Gastroesophageal sphincter (tissue), 4 donors: ENCODE results near the gene KIF3A. TPM values are rescaled to one million over a fixed set of nuclear protein-coding genes. Genes with fewer than 3 reads are reported as not detected.

Experiments used
- ATAC-seq: fragments of 150-250 bp; one replicate; pipeline ENCODE4 v1.9.1; 2016; ENCODE audit warnings: mild to moderate bottlenecking, moderate library complexity
- H3K27ac ChIP-seq, 4 donors: fragments of 200-600 bp; sonication (generic) in 3 of 4; 1 replicate in 3 of 4; 2 replicates in 1 of 4; pipeline ENCODE4 v1.5.1; 2016 to 2019
- H3K27me3 ChIP-seq: fragments of 200-600 bp; sonication (generic); one replicate; pipeline ENCODE4 v1.5.1; 2019
- H3K36me3 ChIP-seq, 2 donors: fragments of 200-600 bp; sonication (generic); one replicate each; pipeline ENCODE4 v1.5.1; 2019; ENCODE audit warnings: control low read depth in 1 of 2
- H3K4me1 ChIP-seq, 3 donors: fragments of 200-600 bp; sonication (generic); 1 replicate in 2 of 3; 2 replicates in 1 of 3; pipeline ENCODE4 v1.5.1; 2016 to 2019; ENCODE audit warnings: control low read depth in 2 of 3
- H3K4me3 ChIP-seq, 2 donors: fragments of 200-600 bp; sonication (generic); one replicate each; pipeline ENCODE4 v1.5.1; 2019; ENCODE audit warnings: mild to moderate bottlenecking in 1 of 2, moderate library complexity in 1 of 2
- H3K9me3 ChIP-seq, 3 donors: fragments of 200-600 bp; sonication (generic); one replicate each; pipeline ENCODE4 v1.5.1; 2017 to 2019; ENCODE audit warnings: control low read depth in 2 of 3
- EP300 ChIP-seq: sonication (generic); formaldehyde crosslinking; IDR thresholded peaks from one replicate; pipeline ENCODE4 v1.6.1; 2017; ENCODE audit warnings: antibody characterized with exemption, mild to moderate bottlenecking
- POLR2A ChIP-seq, 2 donors: fragments of 450-650 bp; IDR thresholded peaks; one replicate each; pipeline ENCODE4 v1.6.1; 2017; ENCODE audit warnings: antibody characterized with exemption in 2 of 2, mild to moderate bottlenecking in 2 of 2, moderate library complexity in 1 of 2
- POLR2AphosphoS5 ChIP-seq: sonication (generic); formaldehyde crosslinking; IDR thresholded peaks from one replicate; pipeline ENCODE4 v1.6.1; 2017; ENCODE audit warnings: antibody characterized with exemption
- WGBS, 2 donors: methylation state at CpG; one replicate each; pipeline ENCODE4 v1.1.5; 2018; ENCODE audit warnings: low coverage in 1 of 2; 5-methylcytosine and 5-hydroxymethylcytosine counted together
- total RNA-seq, 4 donors: library from RNA; depleted of rRNA; stranded (reverse); fragments of >200 nt; gene quantifications; one replicate each; pipeline ENCODE4 v1.1.0, GENCODE V29; 2016
- TF ChIP-seq, protein P1 (sequence below), 4 experiments: fragments of 200-600 bp in 2 of 4; fragments of 450-650 bp in 2 of 4; sonication (generic) in 1 of 4; IDR thresholded peaks; one replicate each; pipeline ENCODE4 v1.5.1; 2017 to 2019; ENCODE audit warnings: antibody characterized with exemption in 4 of 4, mild to moderate bottlenecking in 2 of 4, moderate library complexity in 2 of 4

Gene KIF3A
- total RNA-seq, 4 donors from 2014 or later: 5.9 to 12.5 (median 7.7) TPM

GRCh38 chr5:132690156-132690555 lies 47.2 kb downstream of the KIF3A start:
- 86 to 100% methylated on average over 1 to 2 of the region's 3 CpGs for WGBS, 2 donors
- Histone ChIP-seq H3K36me3 (peaks cover 0 to 19% of the 10 kb centered on the region in 2 donors), H3K9me3 (no peaks in the 10 kb centered on the region), H3K27me3 (no peaks in the 10 kb centered on the region), H3K27ac (no peak overlapping the region), H3K4me1 (no peaks in the 10 kb centered on the region), H3K4me3 (no peak overlapping the region)
- TF ChIP-seq EP300 (no peak), POLR2AphosphoS5 (no peak), POLR2A (IDR thresholded peaks at IDR 0.05) (no peak)
- TF ChIP-seq, protein P1, sequence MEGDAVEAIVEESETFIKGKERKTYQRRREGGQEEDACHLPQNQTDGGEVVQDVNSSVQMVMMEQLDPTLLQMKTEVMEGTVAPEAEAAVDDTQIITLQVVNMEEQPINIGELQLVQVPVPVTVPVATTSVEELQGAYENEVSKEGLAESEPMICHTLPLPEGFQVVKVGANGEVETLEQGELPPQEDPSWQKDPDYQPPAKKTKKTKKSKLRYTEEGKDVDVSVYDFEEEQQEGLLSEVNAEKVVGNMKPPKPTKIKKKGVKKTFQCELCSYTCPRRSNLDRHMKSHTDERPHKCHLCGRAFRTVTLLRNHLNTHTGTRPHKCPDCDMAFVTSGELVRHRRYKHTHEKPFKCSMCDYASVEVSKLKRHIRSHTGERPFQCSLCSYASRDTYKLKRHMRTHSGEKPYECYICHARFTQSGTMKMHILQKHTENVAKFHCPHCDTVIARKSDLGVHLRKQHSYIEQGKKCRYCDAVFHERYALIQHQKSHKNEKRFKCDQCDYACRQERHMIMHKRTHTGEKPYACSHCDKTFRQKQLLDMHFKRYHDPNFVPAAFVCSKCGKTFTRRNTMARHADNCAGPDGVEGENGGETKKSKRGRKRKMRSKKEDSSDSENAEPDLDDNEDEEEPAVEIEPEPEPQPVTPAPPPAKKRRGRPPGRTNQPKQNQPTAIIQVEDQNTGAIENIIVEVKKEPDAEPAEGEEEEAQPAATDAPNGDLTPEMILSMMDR (IDR thresholded peaks at IDR 0.05): no peak
- no peak for ATAC-seq

DNA sequence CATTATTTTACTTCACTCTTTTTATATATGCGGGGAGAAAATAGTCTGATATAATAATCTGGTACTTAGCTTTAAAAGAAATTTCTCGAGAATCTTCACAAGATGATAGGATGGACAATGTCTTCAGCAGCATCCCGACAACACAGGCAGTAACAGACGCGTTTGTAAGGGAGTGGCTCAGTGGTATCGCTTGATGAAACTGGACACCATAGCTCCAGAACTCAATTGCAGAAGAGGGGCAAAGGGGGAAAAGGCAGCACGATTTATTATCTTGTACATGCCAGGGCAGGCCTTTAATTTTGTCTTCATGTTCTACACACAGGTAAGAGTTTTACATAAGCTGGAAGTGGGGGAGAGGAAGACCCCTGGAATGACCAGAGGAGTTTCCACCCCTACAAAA lies 47.8 kb downstream of the KIF3A start:
- no peak for ATAC-seq
- no peaks in the 10 kb centered on the region for H3K27me3 ChIP-seq
- peaks cover 0 to 14% of the 10 kb centered on the region in 2 donors for H3K36me3 ChIP-seq
- H3K4me3 ChIP-seq: no peak overlapping the region
- H3K27ac ChIP-seq: no peak overlapping the region
- no peaks in the 10 kb centered on the region for H3K4me1 ChIP-seq
- WGBS, 2 donors: 73% methylated on average over 7 of the region's 7 CpGs
- no peak for TF ChIP-seq EP300
- TF ChIP-seq, protein P1 (IDR thresholded peaks at IDR 0.05): no peak
- TF ChIP-seq POLR2A (IDR thresholded peaks at IDR 0.05): no peak
- no peak for TF ChIP-seq POLR2AphosphoS5
- H3K9me3 ChIP-seq: no peaks in the 10 kb centered on the region

- TF ChIP-seq EP300: no peak
- no peak for TF ChIP-seq POLR2AphosphoS5
- TF ChIP-seq, protein P1 (IDR thresholded peaks at IDR 0.05): no peak
- TF ChIP-seq POLR2A (IDR thresholded peaks at IDR 0.05): no peak
- Histone ChIP-seq H3K9me3 (no peaks in the 10 kb centered on the region), H3K4me3 (no peak overlapping the region), H3K27ac (no peak overlapping the region), H3K4me1 (no peaks in the 10 kb centered on the region), H3K27me3 (no peaks in the 10 kb centered on the region), H3K36me3 (peaks cover 0 to 8% of the 10 kb centered on the region in 2 donors)
- ATAC-seq: no peak
- 67 to 73% methylated on average over 7 of the region's 7 CpGs for WGBS, 2 donors
Measured at GRCh38 chr5:132688536-132689339, 48.6 kb downstream of the KIF3A start.

GRCh38 chr5:132687995-132688394 lies 49.4 kb downstream of the KIF3A start:
- TF ChIP-seq POLR2AphosphoS5 (no peak), EP300 (no peak), POLR2A (IDR thresholded peaks at IDR 0.05) (no peak)
- TF ChIP-seq, protein P1 (IDR thresholded peaks at IDR 0.05): no peak
- WGBS, 2 donors: 73 to 83% methylated on average over 4 of the region's 5 CpGs
- no peaks in the 10 kb centered on the region for H3K27me3 ChIP-seq

DNA sequence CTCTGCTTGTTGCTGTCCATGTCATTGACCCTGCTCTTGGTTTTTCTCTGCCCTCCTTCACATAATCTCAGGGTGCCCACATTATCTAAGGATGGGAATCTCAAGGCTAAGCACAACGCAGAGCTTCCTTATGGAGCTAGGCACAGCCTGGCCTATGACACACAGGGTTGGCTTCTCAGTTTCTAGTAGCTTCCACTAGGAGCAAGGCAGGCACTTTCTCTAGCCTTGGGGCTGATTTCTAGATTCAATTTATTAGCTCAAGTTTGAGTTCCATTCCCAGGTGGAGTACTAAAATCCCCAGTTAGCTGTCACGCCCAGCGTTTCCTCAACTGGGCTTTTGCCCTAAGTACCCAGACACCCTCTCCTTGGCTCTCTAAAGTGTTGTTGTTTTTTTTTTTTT lies 51.2 kb downstream of the KIF3A start:
- WGBS, 2 donors: 90 to 100% methylated on average over 1 to 3 of the region's 3 CpGs
- H3K27ac ChIP-seq: no peak overlapping the region
- no peak overlapping the region for H3K4me3 ChIP-seq
- TF ChIP-seq, protein P1 (IDR thresholded peaks at IDR 0.05): no peak
- TF ChIP-seq POLR2A (IDR thresholded peaks at IDR 0.05) (no peak), EP300 (no peak), POLR2AphosphoS5 (no peak)
- H3K4me1 ChIP-seq: no peaks in the 10 kb centered on the region
- no peaks in the 10 kb centered on the region for H3K27me3 ChIP-seq
- no peak for ATAC-seq
- H3K9me3 ChIP-seq: no peaks in the 10 kb centered on the region
- peaks cover 0 to 5% of the 10 kb centered on the region in 2 donors for H3K36me3 ChIP-seq

More at GRCh38 chr5:132687995-132688394, 49.4 kb downstream of the KIF3A start:
- Histone ChIP-seq H3K4me1 (no peaks in the 10 kb centered on the region), H3K4me3 (no peak overlapping the region), H3K9me3 (no peaks in the 10 kb centered on the region), H3K27ac (no peak overlapping the region), H3K36me3 (peaks cover 0 to 5% of the 10 kb centered on the region in 2 donors)
- no peak for ATAC-seq
